SK-N-MC (cell line): Measurements from ENCODE around the gene TAB2.

Source experiments
- EZH2 ChIP-seq: fragments of 200-600 bp; sonication (generic); IDR thresholded peaks from one replicate; pipeline ENCODE4 v1.6.1; 2017; ENCODE audit warnings: antibody characterized with exemption
- FOXP2 ChIP-seq: optimal IDR thresholded peaks from 2 replicates; pipeline ENCODE3; 2011; ENCODE audit warnings: mild to moderate bottlenecking, moderate library complexity; ENCODE audit not compliant: insufficient read depth; ENCODE audit errors: extremely low read length, control extremely low read depth
- POLR2AphosphoS5 ChIP-seq: IDR thresholded peaks from 2 replicates; pipeline ENCODE4 v1.6.1; 2012; ENCODE audit warnings: mild to moderate bottlenecking, low read depth, low read length, borderline replicate concordance

DNA sequence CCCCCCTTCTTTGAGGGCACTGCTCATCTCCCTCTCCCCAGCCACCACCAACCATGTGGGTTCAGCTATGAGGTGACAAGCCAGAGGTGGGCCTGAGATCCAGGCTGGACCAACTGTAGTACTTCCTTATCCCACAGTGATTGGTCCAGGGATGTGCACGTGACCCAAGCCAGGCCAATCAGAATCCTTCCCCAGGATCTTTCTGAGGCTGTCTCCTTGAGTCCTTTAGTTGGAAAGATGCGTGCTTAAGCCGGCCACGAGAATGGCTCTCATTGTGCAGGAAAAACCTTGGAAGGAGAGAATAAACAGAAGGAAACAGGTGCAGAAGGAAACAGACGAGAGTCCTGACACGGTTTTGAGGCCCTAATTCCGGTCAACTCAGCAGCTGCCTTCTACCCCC lies 128.1 kb downstream of the TAB2 start:
- TF ChIP-seq POLR2AphosphoS5 (no peak), EZH2 (no peak), FOXP2 (no peak)
